NCI-H510A (cell line): ENCODE results near the gene ZNF45.
"Not testable (repeated sequence)": the region's sequence is repeated elsewhere in the genome, so short reads cannot be mapped to it uniquely, and the experiment has no call there.

ENCODE experiments used
- DNase-seq: peaks from one replicate; lab custom pipeline; 2025; lab: John Stamatoyannopoulos, UW

The ZNF45 gene

GRCh38 chr19:43934985-43935708 is at the start of gene ZNF45:
TSS of gene ZNF45 (minus strand) at chr19:43935282. CDS start at chr19:43922185, 13,097 bp downstream.
- peak; percentile 86 for DNase-seq

- no peak for DNase-seq
These were observed 49.6 kb upstream of the ZNF45 start for GRCh38 chr19:43984687-43985000.

- DNase-seq = peak; percentile 91
These were observed 49.0 kb upstream of the ZNF45 start, which contains the start of gene ZNF155 for GRCh38 chr19:43983912-43984686. TSS of gene ZNF155 (plus strand) at chr19:43984188. CDS start at chr19:43988544, 4,356 bp downstream.

DNA sequence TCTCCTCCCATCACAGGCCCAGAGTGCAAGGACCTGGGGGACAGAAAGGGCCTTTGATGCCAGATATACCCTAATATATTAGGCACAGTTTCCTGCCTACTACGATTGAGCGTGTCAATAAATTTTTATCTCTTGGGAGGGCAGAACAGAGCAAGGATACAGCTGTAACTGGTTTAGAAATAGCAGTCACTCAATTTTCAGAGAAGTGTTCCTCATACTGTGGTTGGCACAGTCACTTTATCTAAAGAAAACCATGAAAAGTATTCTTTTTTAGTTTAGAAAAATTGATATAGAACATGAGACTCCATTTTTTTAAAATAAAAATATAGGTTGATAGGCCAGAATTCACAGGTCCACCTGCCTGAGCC is 48.4 kb upstream of the ZNF45 start:
- no peak for DNase-seq

GRCh38 chr19:43976732-43977131 is 41.6 kb upstream of the ZNF45 start:
- no peak for DNase-seq

DNA sequence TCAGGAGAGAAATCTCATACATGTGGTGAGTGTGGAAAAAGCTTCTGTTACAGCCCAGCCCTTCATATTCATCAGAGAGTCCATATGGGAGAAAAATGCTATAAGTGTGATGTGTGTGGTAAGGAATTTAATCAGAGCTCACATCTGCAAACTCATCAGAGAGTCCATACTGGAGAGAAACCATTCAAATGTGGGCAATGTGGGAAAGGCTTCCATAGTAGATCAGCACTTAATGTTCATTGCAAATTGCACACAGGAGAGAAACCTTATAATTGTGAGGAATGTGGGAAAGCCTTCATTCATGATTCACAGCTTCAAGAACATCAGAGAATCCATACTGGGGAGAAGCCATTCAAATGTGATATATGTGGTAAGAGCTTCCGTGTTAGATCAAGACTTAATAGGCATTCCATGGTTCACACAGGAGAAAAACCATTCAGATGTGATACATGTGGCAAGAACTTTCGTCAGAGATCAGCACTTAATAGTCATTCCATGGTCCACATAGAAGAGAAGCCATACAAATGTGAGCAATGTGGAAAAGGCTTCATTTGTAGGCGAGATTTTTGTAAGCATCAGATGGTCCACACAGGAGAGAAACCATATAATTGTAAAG is 31.1 kb upstream of the ZNF45 start:
- DNase-seq = no peak

GRCh38 chr19:43960411-43960810 is 25.3 kb upstream of the ZNF45 start:
- no peak for DNase-seq

DNA sequence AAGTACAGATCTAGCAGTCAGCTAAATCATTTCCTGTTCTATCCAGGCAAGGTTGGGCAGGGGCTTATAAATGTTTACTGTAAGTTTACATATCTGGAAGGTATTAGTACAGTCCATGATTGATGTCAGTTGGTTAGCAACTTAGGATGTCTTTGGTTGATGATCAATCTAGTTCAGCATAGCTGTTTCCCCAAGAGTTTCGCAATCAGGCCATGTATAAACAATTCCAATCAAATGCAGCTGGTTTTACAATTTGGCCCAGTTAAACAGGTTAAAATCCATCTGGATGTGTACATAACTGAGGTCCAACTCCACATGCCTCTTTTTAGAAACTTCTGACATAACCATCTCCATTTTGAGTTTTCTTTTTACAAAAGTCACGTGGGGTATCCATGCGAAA is 22.8 kb upstream of the ZNF45 start:
- no peak for DNase-seq

DNA sequence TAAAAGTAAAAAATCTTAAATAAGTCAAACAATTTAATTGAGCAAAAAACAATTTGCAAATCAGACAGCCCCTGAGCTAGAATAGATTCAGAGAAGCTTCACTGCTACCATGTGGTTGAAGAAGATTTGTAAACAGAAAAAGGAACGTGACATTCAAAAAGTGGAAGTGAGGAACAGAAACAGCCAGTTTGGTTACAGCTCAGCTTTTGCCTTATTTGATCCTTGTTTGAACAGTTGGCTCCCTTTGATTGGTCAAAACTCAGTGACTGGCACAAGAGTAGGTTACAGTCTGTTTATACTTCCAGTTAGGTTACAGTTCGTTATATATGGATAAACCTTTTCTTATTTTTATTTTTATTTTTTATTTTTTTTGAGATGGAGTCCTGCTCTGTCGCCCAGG is 21.7 kb upstream of the ZNF45 start:
- DNase-seq = no peak

DNA sequence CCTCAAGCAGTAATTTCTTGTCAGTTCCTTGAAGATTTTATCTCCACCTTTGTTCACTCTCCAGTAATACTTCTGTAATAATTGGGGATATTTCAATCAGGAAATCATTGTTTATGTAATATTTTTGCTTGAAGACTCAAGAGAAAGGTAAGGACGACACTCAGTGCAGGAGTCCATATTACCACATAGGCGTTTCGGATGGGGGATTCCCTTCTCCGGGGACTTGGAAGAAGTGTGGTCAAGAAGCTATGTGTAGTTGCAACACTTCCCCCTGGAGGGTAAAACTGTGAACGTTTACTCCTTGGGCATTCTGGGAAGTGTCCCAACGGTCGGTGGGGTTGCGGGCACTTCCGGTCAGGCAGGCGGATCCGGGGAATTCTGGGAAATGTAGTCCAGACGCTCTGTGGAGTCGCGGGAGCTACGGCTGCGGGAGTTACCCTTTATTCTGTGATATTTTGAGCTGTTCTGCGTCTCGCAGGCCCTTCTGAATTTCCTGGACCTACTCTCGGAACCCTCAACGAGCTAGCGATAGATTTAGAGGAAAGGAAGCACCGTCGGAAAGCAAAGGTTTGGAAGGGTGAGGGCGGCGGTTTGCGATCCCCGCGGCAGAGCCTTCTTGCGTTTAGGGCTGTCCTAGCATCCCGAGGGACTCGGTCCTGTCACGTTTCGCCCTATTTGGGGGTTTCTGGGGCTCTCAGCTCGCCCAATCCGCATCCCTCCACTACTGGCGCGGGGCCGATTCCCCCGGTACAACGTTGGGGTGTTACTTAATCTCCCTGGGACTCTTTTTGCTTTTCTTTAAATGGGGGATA is 16.0 kb upstream of the ZNF45 start, which contains the start of gene ZNF221:
TSS of gene ZNF221 (plus strand) at position 395 of the 812 bp plus-strand sequence. CDS start 11,499 bp downstream, outside the sequence.
- peak; percentile 63 for DNase-seq

- not testable (repeated sequence) for DNase-seq
These were observed 14.7 kb upstream of the ZNF45 start for GRCh38 chr19:43949803-43950202.

DNA sequence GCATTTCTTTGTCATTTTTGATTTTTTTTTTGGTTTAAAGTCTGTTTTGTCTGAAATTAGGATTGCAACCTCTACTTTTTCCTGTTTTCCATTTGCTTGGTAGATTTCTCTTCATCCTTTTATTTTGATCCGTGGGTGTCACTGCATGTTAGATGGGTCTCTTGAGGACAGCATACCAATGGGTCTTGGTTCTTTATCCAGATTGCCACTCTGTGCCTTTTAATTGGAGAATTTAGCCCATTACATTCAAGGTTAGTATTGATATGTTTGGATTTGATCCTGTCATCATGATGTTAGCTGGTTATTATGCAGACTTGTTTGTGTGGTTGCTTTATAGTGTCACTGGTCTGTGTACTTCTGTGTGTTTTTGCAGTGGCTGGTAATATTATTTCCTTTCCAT is 12.3 kb upstream of the ZNF45 start:
- not testable (repeated sequence) for DNase-seq

DNA sequence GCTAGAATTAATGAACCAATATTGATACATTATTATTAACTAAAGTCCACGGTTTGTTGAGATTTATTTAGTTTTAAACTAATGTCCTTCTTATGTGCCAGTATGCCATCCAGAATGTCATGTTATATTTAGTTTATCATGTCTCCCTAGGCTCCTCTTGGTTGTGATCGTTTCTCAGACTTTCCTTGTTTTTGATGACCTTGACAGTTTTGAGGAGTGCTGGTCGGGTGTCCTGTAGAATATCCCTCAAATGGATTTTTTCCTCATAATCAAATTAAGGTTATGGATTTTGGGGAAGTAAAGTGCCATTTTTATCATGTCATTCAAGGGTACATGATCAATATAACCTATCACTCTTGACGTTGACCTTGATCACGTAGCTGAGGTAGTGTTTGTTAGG is 6.1 kb upstream of the ZNF45 start:
- no peak for DNase-seq

DNA sequence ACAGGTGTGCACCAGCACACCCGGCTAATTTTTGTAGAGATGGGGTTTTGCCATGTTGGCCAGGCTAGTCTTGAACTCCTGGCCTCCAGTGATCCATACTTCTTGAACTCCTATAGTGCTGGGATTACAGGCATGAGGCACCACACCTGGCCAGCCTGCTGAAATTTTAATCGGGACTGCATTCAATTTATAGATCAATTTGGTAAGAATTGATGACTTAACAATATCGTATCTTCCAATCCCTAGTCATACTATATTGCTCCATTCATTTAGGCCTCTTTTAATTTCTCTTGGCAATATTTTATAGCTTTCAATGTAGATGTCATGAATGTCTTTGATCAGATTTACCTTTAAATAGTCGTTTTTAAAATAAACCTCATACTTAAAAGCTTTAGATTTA is 5.6 kb upstream of the ZNF45 start:
- no peak for DNase-seq

DNA sequence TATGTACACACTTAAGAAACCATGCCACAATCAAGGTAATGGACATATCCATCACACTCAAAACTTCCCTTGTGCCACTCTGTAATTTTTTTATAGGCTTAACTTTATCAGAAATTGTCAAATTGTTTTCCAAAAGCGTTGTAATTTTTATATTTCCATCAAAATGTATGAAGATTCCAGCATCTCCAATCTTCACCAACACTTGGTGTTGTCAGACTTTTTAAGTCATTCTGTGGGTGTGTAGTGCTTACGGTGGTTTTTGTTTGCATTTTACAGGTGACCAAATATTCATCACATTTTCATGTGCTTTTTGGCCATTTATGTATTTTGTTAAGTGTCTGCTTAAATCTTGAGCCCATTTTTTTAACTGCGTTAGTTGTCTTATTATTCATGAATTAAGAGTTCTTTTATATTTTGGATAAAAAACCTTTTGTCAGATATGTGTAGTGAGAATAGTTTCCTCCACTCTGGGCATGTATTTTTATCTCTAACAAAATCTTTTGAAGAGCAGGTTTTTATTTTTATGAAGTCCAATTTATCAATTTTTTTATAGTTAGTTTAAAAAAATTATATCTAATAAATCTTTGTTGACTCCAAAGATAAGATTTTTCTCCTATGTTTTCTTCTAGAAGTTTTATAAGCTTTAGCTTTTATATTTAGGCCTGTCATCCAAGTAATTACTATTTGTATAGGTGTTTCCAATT is 4.6 kb upstream of the ZNF45 start:
- DNase-seq = no peak

DNA sequence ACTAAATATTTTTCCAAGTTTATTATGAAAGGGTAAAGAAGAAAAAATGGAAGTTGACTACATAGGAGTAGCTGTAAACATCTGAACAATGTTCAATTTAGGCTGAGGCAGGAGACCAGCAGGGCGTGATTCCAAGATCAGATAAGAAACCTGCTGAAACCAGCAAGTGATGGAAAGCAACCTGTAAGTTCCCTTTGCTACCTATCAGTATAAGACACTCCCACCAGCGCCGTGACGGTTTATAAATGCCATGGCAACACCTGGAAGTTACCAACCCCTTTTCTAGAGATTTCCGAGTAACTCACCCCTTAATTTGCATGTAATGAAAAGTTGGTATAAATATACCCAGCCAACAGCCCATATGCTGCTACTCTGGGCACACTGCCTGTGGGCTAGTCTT is 1.1 kb upstream of the ZNF45 start:
- DNase-seq = no peak

- no peak for DNase-seq
These were observed 762 bp downstream of the ZNF45 start for GRCh38 chr19:43934055-43934984.

GRCh38 chr19:43928820-43929219 is 6.3 kb downstream of the ZNF45 start:
- DNase-seq = no peak

- no peak for DNase-seq
These were observed 11.2 kb downstream of the ZNF45 start for GRCh38 chr19:43923875-43924274.

- no peak for DNase-seq
These were observed 21.0 kb downstream of the ZNF45 start for GRCh38 chr19:43914051-43914450.
